Progenitor cell of endocrine pancreas (in vitro differentiated cells): Measurements from ENCODE around the gene ABHD17A. TPM values are rescaled to one million over a fixed set of nuclear protein-coding genes. Genes with fewer than 3 reads are reported as not detected.
"Not testable (repeated sequence)": the region's sequence is repeated elsewhere in the genome, so short reads cannot be mapped to it uniquely, and the experiment has no call there.

Experiments used
- DNase-seq: peaks from one replicate; pipeline ENCODE4 v3.0.0; 2021; ENCODE audit warnings: low spot score; ENCODE audit not compliant: unreplicated experiment
- H3K27ac Mint-ChIP-seq: 2 replicates; pipeline ENCODE4 v1.8.0; 2021; ENCODE audit warnings: mild to moderate bottlenecking, moderate library complexity, mixed read lengths
- H3K27me3 Mint-ChIP-seq: 2 replicates; pipeline ENCODE4 v1.8.0; 2021; ENCODE audit warnings: mixed read lengths
- H3K36me3 Mint-ChIP-seq: 2 replicates; pipeline ENCODE4 v1.8.0; 2022; ENCODE audit warnings: mixed read lengths; ENCODE audit not compliant: insufficient read depth
- H3K4me1 Mint-ChIP-seq: 2 replicates; pipeline ENCODE4 v1.8.0; 2021; ENCODE audit warnings: low read depth, mixed read lengths
- H3K4me3 Mint-ChIP-seq: 2 replicates; pipeline ENCODE4 v1.8.0; 2021; ENCODE audit warnings: low read depth, mild to moderate bottlenecking, moderate library complexity, mixed read lengths
- H3K9me3 Mint-ChIP-seq: 2 replicates; pipeline ENCODE4 v1.8.0; 2021; ENCODE audit warnings: low read depth, mixed read lengths
- CTCF ChIP-seq: fragments of 200-600 bp; sonication (generic); IDR thresholded peaks from one replicate; pipeline ENCODE4 v1.5.0; 2021; ENCODE audit warnings: antibody characterized with exemption, mild to moderate bottlenecking; ENCODE audit not compliant: unreplicated experiment
- long read RNA-seq: library from polyadenylated mRNA; unstranded; transcript quantifications from one replicate; pipeline ENCODE4 v2.0.0, GENCODE V29; 2020
- total RNA-seq: library from RNA; stranded (reverse); gene quantifications from 2 replicates; pipeline ENCODE4 v1.2.1, GENCODE V29; 2021

Gene ABHD17A
- total RNA-seq: 46.5 and 48.8 TPM in 2 replicates
- long read RNA-seq: 0 reads

- Mint-ChIP-seq H3K4me3 (peak within 1 kb of the TSS; percentile 93), H3K27ac (peak within 1 kb of the TSS; percentile 88), H3K4me1 (peaks cover 23% of the 10 kb centered on the region)
- H3K36me3 Mint-ChIP-seq, H3K9me3 Mint-ChIP-seq, H3K27me3 Mint-ChIP-seq: not testable (repeated sequence)
- DNase-seq: peak; percentile 82
Measured at GRCh38 chr19:1885398-1886119, at the start of gene ABHD17A. ABHD17A (minus strand) TSS chr19:1885496; CDS start chr19:1881566, 3,930 bp downstream.

GRCh38 chr19:1933942-1934341, 48.6 kb upstream of the ABHD17A start:
- DNase-seq: no peak
- Mint-ChIP-seq H3K27me3 (peaks cover 3% of the 10 kb centered on the region), H3K4me3 (no peak overlapping the region), H3K27ac (no peak overlapping the region), H3K36me3 (peaks cover 2% of the 10 kb centered on the region), H3K4me1 (peaks cover 2% of the 10 kb centered on the region), H3K9me3 (peaks cover 7% of the 10 kb centered on the region)
- no peak for TF ChIP-seq CTCF

GRCh38 chr19:1933244-1933643, 47.9 kb upstream of the ABHD17A start:
- Mint-ChIP-seq H3K27ac (no peak overlapping the region), H3K36me3 (peaks cover 2% of the 10 kb centered on the region), H3K4me3 (no peak overlapping the region), H3K27me3 (peaks cover 3% of the 10 kb centered on the region), H3K4me1 (peaks cover 2% of the 10 kb centered on the region), H3K9me3 (peaks cover 7% of the 10 kb centered on the region)
- DNase-seq: no peak
- TF ChIP-seq CTCF: no peak

GRCh38 chr19:1932395-1932794, 47.1 kb upstream of the ABHD17A start:
- Mint-ChIP-seq H3K27ac (no peak overlapping the region), H3K36me3 (peaks cover 5% of the 10 kb centered on the region), H3K27me3 (peaks cover 10% of the 10 kb centered on the region), H3K4me1 (peaks cover 2% of the 10 kb centered on the region), H3K9me3 (peaks cover 11% of the 10 kb centered on the region), H3K4me3 (no peak overlapping the region)
- no peak for DNase-seq
- no peak for TF ChIP-seq CTCF

GRCh38 chr19:1931445-1931844, 46.1 kb upstream of the ABHD17A start:
- peaks cover 10% of the 10 kb centered on the region for H3K27me3 Mint-ChIP-seq
- H3K4me3 Mint-ChIP-seq: no peak overlapping the region
- peaks cover 5% of the 10 kb centered on the region for H3K36me3 Mint-ChIP-seq
- H3K9me3 Mint-ChIP-seq: peaks cover 11% of the 10 kb centered on the region
- H3K27ac Mint-ChIP-seq: no peak overlapping the region
- H3K4me1 Mint-ChIP-seq: peaks cover 2% of the 10 kb centered on the region
- DNase-seq: no peak
- no peak for TF ChIP-seq CTCF

GRCh38 chr19:1929021-1929742, 43.9 kb upstream of the ABHD17A start:
- H3K4me3 Mint-ChIP-seq: peak overlapping the region; percentile 41
- peak; percentile 79 for DNase-seq
- peaks cover 4% of the 10 kb centered on the region for H3K36me3 Mint-ChIP-seq
- H3K27ac Mint-ChIP-seq: no peak overlapping the region
- peaks cover 10% of the 10 kb centered on the region for H3K27me3 Mint-ChIP-seq
- peak; percentile 83 for TF ChIP-seq CTCF
- H3K9me3 Mint-ChIP-seq: peaks cover 8% of the 10 kb centered on the region
- H3K4me1 Mint-ChIP-seq: no peaks in the 10 kb centered on the region
